Measurements from ENCODE around the gene STX18.

The STX18 gene

DNA sequence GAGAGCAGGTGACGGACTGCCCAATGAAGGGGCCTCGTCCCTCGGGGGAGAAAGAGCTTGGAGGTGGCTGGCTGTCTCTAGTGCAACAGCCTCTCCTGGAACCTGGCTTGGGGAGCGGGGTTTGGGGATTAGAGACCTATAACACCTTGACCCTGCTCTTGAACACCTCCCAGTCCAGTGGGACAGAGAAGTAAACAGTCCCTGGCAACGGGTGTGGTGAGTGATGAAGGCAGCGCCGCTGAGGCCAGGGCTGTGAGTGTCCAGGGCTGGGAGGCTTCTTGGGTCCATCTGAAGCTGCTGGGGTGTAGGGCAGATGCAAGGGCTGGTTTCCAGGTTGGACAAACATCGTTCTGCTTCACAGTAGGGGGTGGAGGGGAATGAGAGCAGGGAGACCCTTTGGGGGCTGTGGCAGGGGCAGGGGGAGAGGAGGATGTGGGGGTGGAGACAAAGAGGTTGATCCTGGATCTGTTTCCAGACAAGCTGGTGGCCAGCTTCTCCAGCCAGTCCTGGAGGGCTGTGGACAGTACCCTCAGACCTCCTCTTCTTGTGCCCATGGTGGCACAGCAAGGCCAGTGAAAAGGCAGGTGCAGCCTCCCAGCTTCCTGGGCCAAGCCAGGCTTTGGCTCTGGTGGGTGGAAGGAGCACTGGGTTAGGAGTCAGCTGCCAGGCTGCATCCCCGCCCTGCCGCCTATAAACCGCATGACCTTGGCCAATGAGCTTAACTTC, 151.2 kb downstream of the STX18 start:
- TF ChIP-seq, protein P1, sequence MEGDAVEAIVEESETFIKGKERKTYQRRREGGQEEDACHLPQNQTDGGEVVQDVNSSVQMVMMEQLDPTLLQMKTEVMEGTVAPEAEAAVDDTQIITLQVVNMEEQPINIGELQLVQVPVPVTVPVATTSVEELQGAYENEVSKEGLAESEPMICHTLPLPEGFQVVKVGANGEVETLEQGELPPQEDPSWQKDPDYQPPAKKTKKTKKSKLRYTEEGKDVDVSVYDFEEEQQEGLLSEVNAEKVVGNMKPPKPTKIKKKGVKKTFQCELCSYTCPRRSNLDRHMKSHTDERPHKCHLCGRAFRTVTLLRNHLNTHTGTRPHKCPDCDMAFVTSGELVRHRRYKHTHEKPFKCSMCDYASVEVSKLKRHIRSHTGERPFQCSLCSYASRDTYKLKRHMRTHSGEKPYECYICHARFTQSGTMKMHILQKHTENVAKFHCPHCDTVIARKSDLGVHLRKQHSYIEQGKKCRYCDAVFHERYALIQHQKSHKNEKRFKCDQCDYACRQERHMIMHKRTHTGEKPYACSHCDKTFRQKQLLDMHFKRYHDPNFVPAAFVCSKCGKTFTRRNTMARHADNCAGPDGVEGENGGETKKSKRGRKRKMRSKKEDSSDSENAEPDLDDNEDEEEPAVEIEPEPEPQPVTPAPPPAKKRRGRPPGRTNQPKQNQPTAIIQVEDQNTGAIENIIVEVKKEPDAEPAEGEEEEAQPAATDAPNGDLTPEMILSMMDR (IDR thresholded peaks at IDR 0.05; ENCODE audit: control insufficient read depth, extremely low read depth, insufficient read depth) = no peak
- H3K4me3 ChIP-seq (ENCODE audit: low read depth, low read length) = no peak overlapping the region
- DNase-seq (ENCODE audit: low read depth) = no peak

DNA sequence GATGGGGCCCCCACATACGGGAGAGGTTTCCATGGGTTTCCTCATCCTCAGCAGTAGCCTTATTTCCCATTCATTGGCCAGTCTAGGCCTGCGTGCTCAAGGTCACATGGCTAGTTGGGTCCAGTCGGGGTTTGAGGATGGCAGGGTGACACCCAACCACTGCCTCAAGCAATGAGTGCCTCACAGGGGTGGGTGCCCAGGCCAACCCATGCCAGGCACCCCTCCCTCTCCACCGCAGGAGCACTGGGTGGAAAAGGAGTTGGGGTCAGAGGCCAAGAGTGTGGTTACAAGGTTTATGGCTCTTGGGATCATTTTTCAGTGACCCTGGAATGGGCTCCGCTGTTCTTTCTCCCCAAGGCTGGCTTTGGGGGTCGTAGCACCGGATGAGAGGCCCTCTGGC, 151.8 kb downstream of the STX18 start:
- TF ChIP-seq, protein P1 (IDR thresholded peaks at IDR 0.05; ENCODE audit: control insufficient read depth, extremely low read depth, insufficient read depth) = no peak
- no peak overlapping the region for H3K4me3 ChIP-seq (ENCODE audit: low read depth, low read length)
- DNase-seq (ENCODE audit: low read depth) = no peak

DNA sequence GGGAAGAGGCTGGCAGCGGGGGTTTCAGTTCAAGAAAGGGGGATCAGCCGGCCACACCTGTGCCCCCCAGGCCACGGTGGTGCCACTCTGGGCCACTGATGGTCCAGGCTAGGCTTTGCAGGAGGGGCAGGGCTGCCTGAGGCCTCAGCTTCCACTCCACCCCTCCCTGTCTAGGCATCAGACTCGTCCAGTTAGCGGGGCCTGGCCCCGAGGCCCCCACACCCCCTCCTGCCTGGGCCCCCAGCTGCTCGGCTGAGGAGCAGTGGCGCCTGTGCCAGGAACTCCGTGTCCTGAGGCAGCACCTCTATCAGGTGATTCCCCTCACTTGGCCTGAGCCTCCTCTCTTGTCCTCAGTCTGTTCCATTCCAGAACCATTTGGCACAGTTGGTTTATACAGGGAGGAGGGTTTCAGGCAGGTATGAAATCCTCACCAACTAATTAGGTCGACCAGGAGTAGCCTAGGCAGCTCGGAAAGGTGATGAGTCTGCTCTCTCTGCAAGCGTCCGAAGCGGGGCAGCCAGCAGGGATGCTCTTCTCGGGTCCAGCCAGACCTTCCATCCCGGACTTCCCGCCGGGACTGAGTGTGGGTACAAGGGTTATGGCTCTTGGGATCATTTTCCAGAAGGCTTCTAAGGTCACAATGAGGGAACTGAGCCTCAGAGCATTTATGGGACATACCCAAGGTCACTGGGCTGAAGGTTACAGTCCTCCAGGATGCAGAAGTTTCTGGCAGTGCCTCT, 152.8 kb downstream of the STX18 start:
- no peak overlapping the region for H3K4me3 ChIP-seq (ENCODE audit: low read depth, low read length)
- no peak for DNase-seq (ENCODE audit: low read depth)
- TF ChIP-seq, protein P1 (IDR thresholded peaks at IDR 0.05; ENCODE audit: control insufficient read depth, extremely low read depth, insufficient read depth) = no peak

DNA sequence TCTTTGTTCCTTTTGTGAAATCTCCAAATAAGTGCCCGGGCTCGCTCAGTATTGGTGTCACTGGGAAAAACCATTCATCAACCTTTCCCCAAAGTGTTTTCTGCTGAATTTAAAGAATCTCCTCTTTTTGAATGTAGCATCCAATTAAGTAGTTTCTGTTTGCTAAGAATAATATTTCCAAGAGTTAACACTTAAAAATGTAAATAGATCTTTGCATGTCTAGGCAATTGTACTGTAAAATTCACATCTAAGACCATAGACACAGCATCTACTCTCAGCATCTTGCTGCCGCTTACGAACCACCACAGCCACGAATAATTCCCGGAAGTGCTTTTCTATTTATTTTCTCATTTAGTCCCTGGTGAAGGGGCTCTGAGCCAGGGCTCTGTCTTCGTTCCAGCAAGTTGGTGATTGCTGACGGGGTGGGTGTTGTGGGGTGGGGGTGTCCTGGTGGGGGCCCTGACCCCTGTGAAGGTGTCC, 153.5 kb downstream of the STX18 start:
- TF ChIP-seq, protein P1 (IDR thresholded peaks at IDR 0.05; ENCODE audit: control insufficient read depth, extremely low read depth, insufficient read depth) = no peak
- no peak for DNase-seq (ENCODE audit: low read depth)
- no peak overlapping the region for H3K4me3 ChIP-seq (ENCODE audit: low read depth, low read length)

DNA sequence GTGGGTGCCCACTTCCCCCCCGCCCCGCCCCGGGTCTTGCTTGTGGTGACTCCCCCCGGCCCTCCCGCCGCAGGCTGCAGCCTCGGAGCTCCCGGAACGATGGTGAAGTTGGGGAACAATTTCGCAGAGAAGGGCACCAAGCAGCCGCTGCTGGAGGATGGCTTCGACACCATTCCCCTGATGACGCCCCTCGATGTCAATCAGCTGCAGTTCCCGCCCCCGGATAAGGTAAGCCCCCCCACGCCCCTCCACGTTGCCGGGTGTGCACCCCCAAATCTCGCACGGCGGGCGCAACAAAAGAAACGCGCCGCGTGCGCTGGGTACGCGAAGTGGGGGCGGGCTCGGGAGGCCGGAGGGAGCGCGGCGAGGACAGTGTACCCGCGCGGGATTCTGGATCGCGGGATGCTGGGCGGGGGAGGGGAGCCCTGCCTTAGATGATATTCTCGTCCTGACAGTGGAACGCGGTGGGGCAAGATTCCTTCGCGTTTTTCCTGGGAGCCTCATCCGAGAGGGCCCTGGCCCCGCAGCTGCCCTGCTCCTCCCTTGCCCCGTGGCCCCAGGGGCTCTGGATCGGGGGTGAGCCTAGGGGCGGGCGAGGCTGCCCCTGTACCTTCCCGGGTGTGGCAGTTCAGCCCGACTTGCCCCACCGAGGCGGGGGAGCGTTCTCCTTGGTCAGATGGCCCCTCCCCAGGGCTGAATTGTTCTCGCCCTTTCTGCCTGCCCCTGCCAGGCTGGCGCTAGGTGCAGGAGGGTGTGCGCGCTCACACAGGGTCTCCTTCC, 154.1 kb downstream of the STX18 start:
- no peak for DNase-seq (ENCODE audit: low read depth)
- TF ChIP-seq, protein P1 (IDR thresholded peaks at IDR 0.05; ENCODE audit: control insufficient read depth, extremely low read depth, insufficient read depth) = no peak
- H3K4me3 ChIP-seq (ENCODE audit: low read depth, low read length) = no peak overlapping the region; the same call in 1 of the 2 replicates

DNA sequence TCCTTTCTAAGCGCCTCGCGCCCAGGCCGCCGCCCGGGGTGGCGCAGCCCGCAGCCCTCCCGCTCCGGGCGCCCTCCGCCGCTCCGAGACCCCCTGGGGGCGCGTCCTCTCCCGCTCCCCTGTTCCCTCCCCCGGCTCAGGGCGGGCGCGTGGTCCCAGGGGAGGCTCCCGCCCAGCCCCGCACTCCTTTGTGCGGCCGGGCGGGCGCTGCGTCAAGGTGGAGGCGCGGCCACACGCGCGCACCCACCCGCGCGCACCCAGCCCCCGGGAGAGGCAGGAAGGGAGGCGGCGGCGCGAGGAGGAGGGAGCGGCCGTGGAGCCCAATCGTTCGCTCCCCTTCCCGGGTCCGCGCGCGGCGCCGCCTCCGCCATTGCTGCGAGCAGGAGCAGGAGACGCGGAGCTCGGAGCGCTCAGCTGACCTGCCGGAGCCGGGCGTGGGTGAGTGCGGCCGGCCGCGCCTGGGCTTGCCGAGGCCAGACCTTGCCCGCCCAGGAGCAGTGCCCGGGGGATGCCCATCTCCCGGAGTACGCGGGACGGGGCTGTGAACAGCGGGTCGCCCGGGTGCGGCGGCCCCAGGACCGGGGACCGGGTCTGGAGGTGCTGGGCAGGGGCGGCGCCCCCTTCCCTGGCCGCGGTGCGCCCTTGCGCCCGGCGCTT, 155.0 kb downstream of the STX18 start, which contains the start of gene NSG1:
NSG1 (plus strand) TSS at position 367 of the 657 bp plus-strand sequence. CDS start 528 bp downstream, outside the sequence.
- H3K4me3 ChIP-seq (ENCODE audit: low read depth, low read length) = peak within 1 kb of the TSS; percentile 36
- DNase-seq (ENCODE audit: low read depth) = no peak
- TF ChIP-seq, protein P1 (IDR thresholded peaks at IDR 0.05; ENCODE audit: control insufficient read depth, extremely low read depth, insufficient read depth) = no peak
